T-cell (primary cell): Measurements from ENCODE around the gene ABHD16A. TPM values are rescaled to one million over a fixed set of nuclear protein-coding genes. Genes with fewer than 3 reads are reported as not detected.

Source experiments
- ATAC-seq, 4 experiments: fragments of 200-7000 bp in 3 of 4; fragments of 150-1000 bp in 1 of 4; cut with Tn5 transposase; replicated peaks in 1 of 4; 1 replicate in 3 of 4; 2 replicates in 1 of 4; pipeline ENCODE4 v1.10.0; 2021; ENCODE audit warnings: moderate library complexity in 3 of 4, mild to moderate bottlenecking in 2 of 4, moderate number of reproducible peaks in 1 of 4
- CTCF ChIA-PET, 2 donors: fragments of 300-600 bp; sonication (Branson Sonifier 250); formaldehyde crosslinking; loops; one replicate each; lab custom pipeline; 2022; ENCODE audit warnings: antibody characterized with exemption in 2 of 2; lab: Charles Lee
- POLR2A ChIA-PET, 2 donors: fragments of 300-600 bp; sonication (Branson Sonifier 250); formaldehyde crosslinking; loops; one replicate each; lab custom pipeline; 2022; ENCODE audit warnings: antibody characterized with exemption in 2 of 2; lab: Charles Lee
- DNase-seq, 35 experiments: peaks; one replicate each; pipeline versions ENCODE4 v3.0.0 to v3.0.0-alpha.2; 2013 to 2023
- H3K27ac ChIP-seq: one replicate; pipeline ENCODE4 v1.5.1; 2013; ENCODE audit warnings: low read length
- H3K27me3 ChIP-seq, 2 experiments: replicated peaks in 1 of 2; 1 replicate in 1 of 2; 2 replicates in 1 of 2; pipeline versions ENCODE4 v1.6.1 to v1.7.0; 2013; ENCODE audit warnings: low read length in 1 of 2, mixed read lengths in 1 of 2; ENCODE audit not compliant: control insufficient read depth in 2 of 2, insufficient read depth in 2 of 2; ENCODE audit errors: extremely low read depth in 1 of 2
- H3K36me3 ChIP-seq, 2 donors: 1 replicate in 1 of 2; 2 replicates in 1 of 2; pipeline versions ENCODE4 v1.6.1 to v1.7.0; 2013; ENCODE audit warnings: low read length in 1 of 2; ENCODE audit not compliant: control insufficient read depth in 2 of 2, insufficient read depth in 1 of 2; ENCODE audit errors: extremely low read depth in 1 of 2
- H3K4me1 ChIP-seq, 2 experiments: 1 replicate in 1 of 2; 2 replicates in 1 of 2; pipeline versions ENCODE4 v1.6.1 to v1.7.0; 2013; ENCODE audit warnings: low read length in 2 of 2, mixed read lengths in 1 of 2; ENCODE audit not compliant: insufficient read depth in 2 of 2, control insufficient read depth in 1 of 2; ENCODE audit errors: extremely low read depth in 1 of 2
- H3K4me3 ChIP-seq, 2 donors: 1 replicate in 1 of 2; 2 replicates in 1 of 2; pipeline versions ENCODE4 v1.5.1 to v1.7.0; 2013; ENCODE audit warnings: mild to moderate bottlenecking in 2 of 2, low read length in 1 of 2, moderate library complexity in 1 of 2; ENCODE audit not compliant: control insufficient read depth in 1 of 2; ENCODE audit errors: extremely low read depth in 1 of 2
- H3K9me3 ChIP-seq: 2 replicates; pipeline ENCODE4 v1.7.0; 2013
- H3K27ac Mint-ChIP-seq, 2 donors: one replicate each; pipeline ENCODE4 v1.8.0; 2020 to 2021; ENCODE audit warnings: mild to moderate bottlenecking in 2 of 2, mixed read lengths in 2 of 2
- H3K27me3 Mint-ChIP-seq, 2 donors: one replicate each; pipeline ENCODE4 v1.8.0; 2021 to 2022; ENCODE audit warnings: mixed read lengths in 2 of 2
- H3K36me3 Mint-ChIP-seq: one replicate; pipeline ENCODE4 v1.8.0; 2021; ENCODE audit warnings: mixed read lengths
- H3K4me1 Mint-ChIP-seq, 3 donors: one replicate each; pipeline ENCODE4 v1.8.0; 2020 to 2022; ENCODE audit warnings: mixed read lengths in 3 of 3, mild to moderate bottlenecking in 1 of 3
- H3K4me3 Mint-ChIP-seq, 3 donors: one replicate each; pipeline ENCODE4 v1.8.0; 2020 to 2022; ENCODE audit warnings: mild to moderate bottlenecking in 3 of 3, mixed read lengths in 3 of 3, moderate library complexity in 3 of 3
- H3K9me3 Mint-ChIP-seq, 3 donors: one replicate each; pipeline ENCODE4 v1.8.0; 2020 to 2022; ENCODE audit warnings: mixed read lengths in 3 of 3
- WGBS: methylation state at CpG from one replicate; pipeline ENCODE4 v1.1.5; 2013; ENCODE audit warnings: missing lambda C conversion rate; ENCODE audit not compliant: insufficient coverage; 5-methylcytosine and 5-hydroxymethylcytosine counted together
- total RNA-seq, 35 experiments: library from RNA in 6 of 35; stranded (reverse) in 6 of 35; fragments of 120-200 nt in 1 of 35; gene quantifications; one replicate each; pipeline versions ENCODE4 v1.2.1 to v1.2.4 and lab custom pipeline; 2013 to 2026

The ABHD16A gene
- total RNA-seq, 5 donors from 2014 or later (not counting 1 experiment from before 2014, with no cell fraction given), result 58.2 to 74.4 (median 61.2) TPM

- 68% methylated on average over 4 of the region's 6 CpGs for WGBS
- Histone ChIP-seq H3K36me3 (no peaks in the 10 kb centered on the region), H3K27me3 (peaks cover 0 to 2% of the 10 kb centered on the region in 2 experiments), H3K9me3 (no peaks in the 10 kb centered on the region), H3K4me1 (peaks cover 4 to 12% of the 10 kb centered on the region in 2 experiments), H3K27ac (no peak overlapping the region), H3K4me3 (no peak overlapping the region)
- Mint-ChIP-seq H3K27me3 (no peaks in the 10 kb centered on the region), H3K4me1 (peaks cover 6 to 12% (median 8%) of the 10 kb centered on the region in 3 donors), H3K4me3 (no peak overlapping the region), H3K27ac (no peak overlapping the region), H3K9me3 (no peaks in the 10 kb centered on the region), H3K36me3 (no peaks in the 10 kb centered on the region)
- DNase-seq (no peak), ATAC-seq (no peak)
- ChIA-PET POLR2A (no interaction called here), CTCF (interaction anchor here (0.5 to 0.6 kb wide), 3 partner anchors 16 to 85 kb away, joined by 3 to 7 read pairs (median 3); no protein-coding TSS in a partner anchor)
Measured at GRCh38 chr6:31719001-31719400, 15.9 kb upstream of the ABHD16A start.

- ATAC-seq (no peak), DNase-seq (no peak)
- no peak overlapping the region for H3K4me3 Mint-ChIP-seq
- Histone ChIP-seq H3K27me3 (peaks cover 0 to 4% of the 10 kb centered on the region in 2 experiments), H3K36me3 (no peaks in the 10 kb centered on the region), H3K27ac (no peak overlapping the region), H3K9me3 (no peaks in the 10 kb centered on the region), H3K4me3 (no peak overlapping the region), H3K4me1 (peaks cover 9 to 10% of the 10 kb centered on the region in 2 experiments)
- no peaks in the 10 kb centered on the region for H3K27me3 Mint-ChIP-seq
- no peaks in the 10 kb centered on the region for H3K9me3 Mint-ChIP-seq
- POLR2A ChIA-PET, result no interaction called here
- H3K36me3 Mint-ChIP-seq, result no peaks in the 10 kb centered on the region
- H3K27ac Mint-ChIP-seq, result no peak overlapping the region
- H3K4me1 Mint-ChIP-seq, result peaks cover 3 to 12% (median 8%) of the 10 kb centered on the region in 3 donors
- CTCF ChIA-PET, result no interaction called here
- WGBS, result no CpG with 5 or more reads among the region's 1 CpG
Measured at GRCh38 chr6:31718265-31718664, 15.1 kb upstream of the ABHD16A start.

- Mint-ChIP-seq H3K4me3 (no peak overlapping the region), H3K9me3 (no peaks in the 10 kb centered on the region), H3K36me3 (no peaks in the 10 kb centered on the region), H3K27ac (no peak overlapping the region), H3K27me3 (no peaks in the 10 kb centered on the region), H3K4me1 (peaks cover 2 to 7% (median 7%) of the 10 kb centered on the region in 3 donors)
- H3K4me1 ChIP-seq, result peaks cover 7 to 12% of the 10 kb centered on the region in 2 experiments
- H3K27ac ChIP-seq, result no peak overlapping the region
- H3K9me3 ChIP-seq, result no peaks in the 10 kb centered on the region
- peaks cover 0 to 6% of the 10 kb centered on the region in 2 experiments for H3K27me3 ChIP-seq
- WGBS, result 92% methylated on average over 7 of the region's 10 CpGs
- POLR2A ChIA-PET, result no interaction called here
- DNase-seq (no peak), ATAC-seq (no peak)
- CTCF ChIA-PET, result no interaction called here
- H3K4me3 ChIP-seq, result no peak overlapping the region
- no peaks in the 10 kb centered on the region for H3K36me3 ChIP-seq
Measured at GRCh38 chr6:31717499-31718222, 14.5 kb upstream of the ABHD16A start.

- CTCF ChIA-PET, result interaction anchor here (0.5 to 0.6 kb wide), 3 partner anchors 99 to 333 kb away, joined by 3 to 7 read pairs (median 4); no protein-coding TSS in a partner anchor
- POLR2A ChIA-PET, result interaction anchor here in 1 of 2 donors (0.6 kb wide), 2 partner anchors 15 to 90 kb away, joined by 5 to 6 read pairs; no protein-coding TSS in a partner anchor
- Histone ChIP-seq H3K27ac (no peak within 1 kb of the TSS), H3K4me1 (peaks cover 12 to 18% of the 10 kb centered on the region in 2 experiments), H3K36me3 (no peaks in the 10 kb centered on the region), H3K4me3 (no peak within 1 kb of the TSS), H3K27me3 (peaks cover 0 to 11% of the 10 kb centered on the region in 2 experiments), H3K9me3 (no peaks in the 10 kb centered on the region)
- no peak for ATAC-seq
- Mint-ChIP-seq H3K27ac (no peak within 1 kb of the TSS), H3K4me3 (no peak within 1 kb of the TSS), H3K4me1 (peaks cover 17 to 25% (median 24%) of the 10 kb centered on the region in 3 donors), H3K27me3 (no peaks in the 10 kb centered on the region), H3K9me3 (no peaks in the 10 kb centered on the region), H3K36me3 (no peaks in the 10 kb centered on the region)
- DNase-seq, result no peak
- 91% methylated on average over 10 of the region's 16 CpGs for WGBS
Measured at GRCh38 chr6:31715022-31715958, 12.2 kb upstream of the ABHD16A start, which contains the start of gene LY6G6D. TSS of gene LY6G6D (plus strand) at chr6:31715348. CDS start at chr6:31715356, 8 bp downstream.

GRCh38 chr6:31713991-31714684, 11.0 kb upstream of the ABHD16A start:
- no peaks in the 10 kb centered on the region for H3K9me3 ChIP-seq
- H3K36me3 ChIP-seq, result no peaks in the 10 kb centered on the region
- peaks cover 0 to 19% of the 10 kb centered on the region in 2 experiments for H3K27me3 ChIP-seq
- ChIA-PET POLR2A (interaction anchor here in 1 of 2 donors (0.6 kb wide), 1 partner anchor 14 kb away, joined by 3 read pairs; no protein-coding TSS in a partner anchor), CTCF (interaction anchor here in 1 of 2 donors (0.6 kb wide), 1 partner anchor 977 kb away, joined by 3 read pairs; no protein-coding TSS in a partner anchor)
- ATAC-seq, result peak in 1 of 4 experiments; percentile 18
- 57% methylated on average over 3 of the region's 5 CpGs for WGBS
- H3K27ac ChIP-seq, result no peak overlapping the region
- Mint-ChIP-seq H3K4me3 (no peak overlapping the region), H3K4me1 (peaks cover 17 to 25% (median 24%) of the 10 kb centered on the region in 3 donors), H3K9me3 (no peaks in the 10 kb centered on the region), H3K27ac (no peak overlapping the region), H3K36me3 (no peaks in the 10 kb centered on the region), H3K27me3 (no peaks in the 10 kb centered on the region)
- H3K4me1 ChIP-seq, result peaks cover 12 to 18% of the 10 kb centered on the region in 2 experiments
- DNase-seq, result no peak
- no peak overlapping the region for H3K4me3 ChIP-seq
